H1 (cell line): Measurements from ENCODE around the gene NOL4L. TPM values are rescaled to one million over a fixed set of nuclear protein-coding genes. Genes with fewer than 3 reads are reported as not detected.

Experiments
- polyA plus RNA-seq, 7 experiments: library from polyadenylated mRNA; depleted of rRNA in 3 of 7; stranded (reverse) in 5 of 7; unstranded in 2 of 7; fragments of >200 nt in 5 of 7; fragments of 200-250 nt in 2 of 7; gene quantifications; 1 replicate in 5 of 7; 2 replicates in 1 of 7; 4 replicates in 1 of 7; pipeline versions ENCODE4 v1.2.1 to v1.2.3, GENCODE V29; 2011 to 2013; ENCODE audit warnings: missing spikeins in 2 of 7, mixed read lengths in 2 of 7
- total RNA-seq: library from RNA; stranded (reverse); fragmentation: NEBNext Ultra II Directional; extraction: Animal tissue kit (Norgen Biotek cat#: 25700); gene quantifications from 2 replicates; pipeline ENCODE4 v1.2.1, GENCODE V29; 2021
- TF ChIP-seq, protein P1 (sequence below): IDR thresholded peaks from 2 replicates; pipeline ENCODE4 v1.6.1; 2011; ENCODE audit warnings: low read length, improper control_type of control experiment

Gene NOL4L
- total and polyA plus RNA-seq, 2 of the 8 experiments (the other 6 are each of a cell fraction or from before 2014, with no cell fraction given), result 15.3 to 23.7 TPM

DNA sequence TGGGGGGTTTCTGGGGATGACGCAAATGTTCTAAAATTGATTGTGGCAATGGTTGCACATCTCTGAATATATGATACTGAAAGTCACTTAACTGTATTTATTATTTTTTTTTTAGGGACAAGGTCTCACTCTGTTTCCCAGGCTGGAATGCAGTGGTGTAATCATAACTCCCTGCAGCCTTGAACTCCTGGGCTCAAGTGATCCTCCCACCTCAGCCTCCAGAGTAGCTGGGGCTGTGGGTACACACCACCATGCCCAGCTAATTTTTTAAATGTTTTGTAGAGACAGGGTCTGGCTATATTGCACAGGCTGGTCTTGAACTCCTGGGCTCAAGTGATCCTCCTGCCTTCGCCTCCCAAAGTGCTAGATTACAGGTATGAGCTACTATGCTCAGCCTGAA, 33.4 kb downstream of the NOL4L start (continued):
- TF ChIP-seq, protein P1, sequence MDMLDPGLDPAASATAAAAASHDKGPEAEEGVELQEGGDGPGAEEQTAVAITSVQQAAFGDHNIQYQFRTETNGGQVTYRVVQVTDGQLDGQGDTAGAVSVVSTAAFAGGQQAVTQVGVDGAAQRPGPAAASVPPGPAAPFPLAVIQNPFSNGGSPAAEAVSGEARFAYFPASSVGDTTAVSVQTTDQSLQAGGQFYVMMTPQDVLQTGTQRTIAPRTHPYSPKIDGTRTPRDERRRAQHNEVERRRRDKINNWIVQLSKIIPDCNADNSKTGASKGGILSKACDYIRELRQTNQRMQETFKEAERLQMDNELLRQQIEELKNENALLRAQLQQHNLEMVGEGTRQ, result no peak
- TF ChIP-seq, all 59 proteins: peak for 0
